IMR-90 (cell line): ENCODE results near the gene NCOA7. TPM values are rescaled to one million over a fixed set of nuclear protein-coding genes. Genes with fewer than 3 reads are reported as not detected.
A peak's percentile ranks its signal among the peaks of the same experiment; 100 is the strongest.

Source experiments
- ATAC-seq: fragments of 200-7000 bp; cut with Tn5 transposase; 2 replicates; pipeline ENCODE4 v1.9.1; 2020; ENCODE audit warnings: low read depth, mild to moderate bottlenecking, moderate library complexity
- BruUV-seq: library from RNA; stranded (reverse); fragments of 400-500 nt; replicated peaks from 2 replicates; lab custom pipeline; 2021; lab: Mats Ljungman, UMichigan
- CTCF ChIA-PET: fragments of 300-600 bp; formaldehyde crosslinking; extraction: SDS; loops from one replicate; lab custom pipeline; 2021; ENCODE audit warnings: antibody characterized with exemption; lab: Yijun Ruan, JAX
- POLR2A ChIA-PET: fragments of 300-600 bp; sonication (Branson Sonifier 250); formaldehyde crosslinking; loops from one replicate; lab custom pipeline; 2022; ENCODE audit warnings: antibody characterized with exemption; ENCODE audit not compliant: unreplicated experiment; lab: Charles Lee
- DNase-seq: peaks from one replicate; pipeline ENCODE4 v3.0.0; 2013
- H2AFZ ChIP-seq: replicated peaks from 2 replicates; pipeline ENCODE3; 2013; ENCODE audit warnings: low read length, mild to moderate bottlenecking; ENCODE audit not compliant: poor library complexity
- H2AK5ac ChIP-seq: 2 replicates; pipeline ENCODE4 v1.6.1; 2013; ENCODE audit warnings: low read depth, low read length, inconsistent platforms
- H2AK9ac ChIP-seq: replicated peaks from 2 replicates; pipeline ENCODE3; 2013; ENCODE audit warnings: mild to moderate bottlenecking, low read depth, low read length, moderate library complexity; ENCODE audit not compliant: poor library complexity
- H2BK120ac ChIP-seq: 2 replicates; pipeline ENCODE4 v1.6.1; 2013; ENCODE audit warnings: low read depth, low read length, inconsistent platforms
- H2BK15ac ChIP-seq: 3 replicates; pipeline ENCODE4 v1.6.1; 2013; ENCODE audit warnings: low read depth, low read length, inconsistent platforms
- H2BK20ac ChIP-seq: 2 replicates; pipeline ENCODE4 v1.6.1; 2013; ENCODE audit warnings: low read depth, mild to moderate bottlenecking, inconsistent platforms, low read length, moderate library complexity
- H2BK5ac ChIP-seq: 2 replicates; pipeline ENCODE4 v1.6.1; 2013; ENCODE audit warnings: mild to moderate bottlenecking, low read depth, low read length, inconsistent platforms; ENCODE audit not compliant: poor library complexity, severe bottlenecking
- H3K14ac ChIP-seq: replicated peaks from 2 replicates; pipeline ENCODE4 v1.6.1; 2013; ENCODE audit warnings: low read depth, low read length, inconsistent platforms
- H3K18ac ChIP-seq: 2 replicates; pipeline ENCODE4 v1.6.1; 2013; ENCODE audit warnings: low read depth, low read length, control low read depth
- H3K23ac ChIP-seq: 2 replicates; pipeline ENCODE4 v1.6.1; 2013; ENCODE audit warnings: low read depth, low read length, inconsistent platforms
- H3K27ac ChIP-seq: 2 replicates; pipeline ENCODE4 v1.5.1; 2013; ENCODE audit warnings: mild to moderate bottlenecking, control low read depth, low read length; ENCODE audit not compliant: insufficient read depth
- H3K27me3 ChIP-seq: 2 replicates; pipeline ENCODE4 v1.6.1; 2013; ENCODE audit warnings: low read length; ENCODE audit not compliant: control insufficient read depth, insufficient read depth
- H3K36me3 ChIP-seq: 2 replicates; pipeline ENCODE4 v1.6.1; 2013; ENCODE audit warnings: low read length, mixed read lengths; ENCODE audit not compliant: control insufficient read depth, insufficient read depth
- H3K4ac ChIP-seq: 2 replicates; pipeline ENCODE4 v1.6.1; 2013; ENCODE audit warnings: low read depth, low read length, inconsistent platforms
- H3K4me1 ChIP-seq: 2 replicates; pipeline ENCODE4 v1.6.1; 2013; ENCODE audit warnings: low read length, mixed read lengths; ENCODE audit not compliant: control insufficient read depth, insufficient read depth
- H3K4me2 ChIP-seq: 2 replicates; pipeline ENCODE4 v1.6.1; 2013; ENCODE audit warnings: low read depth, mild to moderate bottlenecking, control low read depth, low read length, moderate library complexity
- H3K4me3 ChIP-seq: 2 replicates; pipeline ENCODE4 v1.5.1; 2013; ENCODE audit warnings: low read depth, mild to moderate bottlenecking, control low read depth, low read length, moderate library complexity; ENCODE audit not compliant: insufficient read depth
- H3K56ac ChIP-seq: 2 replicates; pipeline ENCODE4 v1.6.1; 2013; ENCODE audit warnings: low read length, inconsistent platforms; ENCODE audit not compliant: insufficient read depth; ENCODE audit errors: extremely low read depth
- H3K79me1 ChIP-seq, 2 experiments: 2 replicates each; pipeline ENCODE4 v1.6.1; 2013; ENCODE audit warnings: low read length in 2 of 2, inconsistent platforms in 1 of 2, low read depth in 1 of 2
- H3K9ac ChIP-seq: 2 replicates; pipeline ENCODE4 v1.6.1; 2013; ENCODE audit warnings: low read depth, low read length, control low read depth
- H3K9me1 ChIP-seq: 2 replicates; pipeline ENCODE4 v1.6.1; 2013; ENCODE audit warnings: low read length, inconsistent platforms; ENCODE audit not compliant: insufficient read depth
- H3K9me3 ChIP-seq: 2 replicates; pipeline ENCODE4 v1.6.1; 2013; ENCODE audit warnings: low read length; ENCODE audit not compliant: control insufficient read depth, insufficient read depth
- H4K20me1 ChIP-seq: 2 replicates; pipeline ENCODE4 v1.6.1; 2013; ENCODE audit warnings: low read length, inconsistent platforms; ENCODE audit not compliant: insufficient read depth
- H4K5ac ChIP-seq: 2 replicates; pipeline ENCODE4 v1.6.1; 2013; ENCODE audit warnings: mild to moderate bottlenecking, low read depth, low read length, control low read depth
- H4K8ac ChIP-seq, 2 experiments: 2 replicates each; pipeline ENCODE4 v1.6.1; 2013; ENCODE audit warnings: low read depth in 2 of 2, low read length in 2 of 2, control low read depth in 1 of 2, inconsistent platforms in 1 of 2
- H4K91ac ChIP-seq: 2 replicates; pipeline ENCODE4 v1.6.1; 2013; ENCODE audit warnings: low read depth, low read length, inconsistent platforms; ENCODE audit not compliant: insufficient read depth
- BHLHE40 ChIP-seq: fragments of 150-350 bp; IDR thresholded peaks from 2 replicates; pipeline ENCODE4 v1.6.1; 2016; ENCODE audit warnings: mild to moderate bottlenecking, low read depth, low read length
- CEBPB ChIP-seq: IDR thresholded peaks from 2 replicates; pipeline ENCODE4 v1.6.1; 2012; ENCODE audit warnings: low read depth, low read length, improper control_type of control experiment
- CHD1 ChIP-seq: IDR thresholded peaks from 2 replicates; pipeline ENCODE4 v1.6.1; 2012; ENCODE audit warnings: low read depth, low read length, improper control_type of control experiment
- CTCF ChIP-seq: conservative IDR thresholded peaks from 2 replicates; pipeline ENCODE4 v1.5.1; 2012; ENCODE audit warnings: mild to moderate bottlenecking, low read depth, low read length, improper control_type of control experiment
- FOS ChIP-seq: fragments of 150-350 bp; IDR thresholded peaks from 2 replicates; pipeline ENCODE4 v1.6.1; 2016; ENCODE audit warnings: low read depth, low read length
- MAFK ChIP-seq: IDR thresholded peaks from 2 replicates; pipeline ENCODE4 v1.6.1; 2012; ENCODE audit warnings: low read depth, low read length, improper control_type of control experiment
- MAZ ChIP-seq: IDR thresholded peaks from 2 replicates; pipeline ENCODE4 v1.6.1; 2012; ENCODE audit warnings: low read depth, mild to moderate bottlenecking, low read length, improper control_type of control experiment, moderate library complexity, borderline replicate concordance
- MXI1 ChIP-seq: IDR thresholded peaks from 2 replicates; pipeline ENCODE4 v1.6.1; 2012; ENCODE audit warnings: low read depth, mild to moderate bottlenecking, low read length, moderate library complexity, borderline replicate concordance
- NFE2L2 ChIP-seq: fragments of 150-350 bp; IDR thresholded peaks from 2 replicates; pipeline ENCODE4 v1.6.1; 2016; ENCODE audit warnings: low read depth, mild to moderate bottlenecking, low read length
- POLR2A ChIP-seq: IDR thresholded peaks from 2 replicates; pipeline ENCODE4 v1.6.1; 2012; ENCODE audit warnings: mild to moderate bottlenecking, low read depth, low read length
- RCOR1 ChIP-seq: IDR thresholded peaks from 2 replicates; pipeline ENCODE4 v1.6.1; 2012; ENCODE audit warnings: mild to moderate bottlenecking, low read length, improper control_type of control experiment; ENCODE audit not compliant: insufficient replicate concordance
- RFX5 ChIP-seq: IDR thresholded peaks from 2 replicates; pipeline ENCODE4 v1.8.0; 2012; ENCODE audit warnings: low read depth, mild to moderate bottlenecking, low read length, moderate library complexity
- SMC3 ChIP-seq: fragments of 150-350 bp; IDR thresholded peaks from 2 replicates; pipeline ENCODE4 v1.6.1; 2016; ENCODE audit warnings: low read depth, mild to moderate bottlenecking, antibody characterized with exemption, low read length, moderate library complexity
- WGBS, 2 experiments: methylation state at CpG; one replicate each; pipeline versions ENCODE4 v1.1.5 to v1.1.7; 2013; ENCODE audit warnings: missing lambda C conversion rate in 2 of 2; ENCODE audit not compliant: insufficient read length in 1 of 2; ENCODE audit errors: extremely low coverage in 2 of 2; 5-methylcytosine and 5-hydroxymethylcytosine counted together
- dilution Hi-C: fragments of 300-500 bp; cut with HindIII; formaldehyde crosslinking; loops from one replicate; pipeline ENCODE4 v1.14.3; 2018; ENCODE audit warnings: low sequenced_read_pairs; ENCODE audit not compliant: unreplicated experiment
- in situ Hi-C: fragments of 300-500 bp; cut with MboI; formaldehyde crosslinking; loops from 3 replicates; pipeline ENCODE4 v1.14.3; 2019; ENCODE audit warnings: low sequenced_read_pairs, inconsistent platforms, mixed read lengths
- intact Hi-C: fragments of 100-400 bp; cut with micrococcal nuclease; formaldehyde crosslinking; loops from 2 replicates; pipeline ENCODE4 v1.10.0; 2022
- polyA plus RNA-seq, 3 experiments: library from polyadenylated mRNA; depleted of rRNA; stranded (reverse); fragments of >200 nt; gene quantifications; 2 replicates each; pipeline ENCODE4 v1.2.3, GENCODE V29; 2012; ENCODE audit warnings: low replicate concordance in 1 of 3
- total RNA-seq: library from RNA; depleted of rRNA; stranded (reverse); fragments of >200 nt; gene quantifications from 2 replicates; pipeline ENCODE4 v1.2.3, GENCODE V29; 2012
- TF ChIP-seq, protein P1 (sequence below): fragments of 150-350 bp; IDR thresholded peaks from 2 replicates; pipeline ENCODE4 v1.6.1; 2017; ENCODE audit warnings: mild to moderate bottlenecking, antibody characterized with exemption, low read length, low read depth
- TF ChIP-seq, protein P2 (sequence below): fragments of 150-350 bp; IDR thresholded peaks from 2 replicates; pipeline ENCODE4 v1.6.1; 2016; ENCODE audit warnings: low read depth, mild to moderate bottlenecking, low read length, moderate library complexity, borderline replicate concordance

The NCOA7 gene
- total and polyA plus RNA-seq, 2 of the 4 experiments (the other 2 are of a cell fraction), result 12.6 to 12.9 TPM

DNA sequence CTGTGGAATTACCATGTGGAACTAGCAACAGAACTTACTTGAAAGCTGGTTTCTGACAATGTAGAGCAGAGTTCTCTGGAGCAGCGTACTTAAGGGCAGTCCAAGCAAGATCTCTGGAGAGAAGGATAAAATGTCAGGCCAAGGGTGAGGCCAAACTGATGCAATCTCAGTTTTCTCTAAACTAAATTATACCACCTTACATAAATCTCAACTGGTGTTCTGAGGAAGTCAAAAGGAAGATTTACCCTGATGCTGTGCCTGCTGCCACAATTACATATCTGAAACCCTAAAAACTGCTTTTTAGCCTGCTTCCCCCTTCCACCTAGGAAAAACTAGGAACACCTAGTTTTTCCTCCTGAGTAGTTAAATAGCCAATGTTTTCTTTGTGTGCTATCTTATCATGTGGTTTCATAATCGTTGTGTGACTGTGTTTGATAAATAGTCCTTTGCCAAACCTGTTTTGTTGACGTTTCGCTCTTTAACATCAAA, 28.1 kb downstream of the NCOA7 start:
- Histone ChIP-seq H3K14ac (no peak overlapping the region), H3K23ac (peak overlapping the region; percentile 54; the same call in 1 of the 2 replicates), H3K9me1 (peaks cover 6% of the 10 kb centered on the region), H3K4ac (peak overlapping the region; percentile 55; the same call in 1 of the 2 replicates), H2AK5ac (no peak overlapping the region), H2BK20ac (peak overlapping the region; percentile 22; the same call in 1 of the 2 replicates), H2BK5ac (no peak overlapping the region), H2AFZ (no peak overlapping the region), H3K56ac (no peak overlapping the region), H2BK120ac (peak overlapping the region; percentile 60), H3K27me3 (no peaks in the 10 kb centered on the region), H3K9ac (peak overlapping the region; percentile 49; the same call in 1 of the 2 replicates), H3K4me1 (peaks cover 17% of the 10 kb centered on the region), H2BK15ac (peak overlapping the region; percentile 31; the same call in 1 of the 3 replicates), H4K91ac (peak overlapping the region; percentile 44; the same call in 1 of the 2 replicates), H3K4me3 (no peak overlapping the region), H3K79me1 (peaks cover 10 to 12% of the 10 kb centered on the region in 2 experiments; a peak in 2 of 4 replicates), H3K18ac (peak overlapping the region; percentile 17; the same call in 1 of the 2 replicates), H4K8ac (peak overlapping the region in 1 of 2 experiments; percentile 33; a peak in 2 of 4 replicates), H4K20me1 (no peaks in the 10 kb centered on the region), H3K36me3 (no peaks in the 10 kb centered on the region; the same call in none of the 2 replicates), H3K4me2 (peak overlapping the region; percentile 97), H2AK9ac (no peak overlapping the region), H4K5ac (peak overlapping the region; percentile 38), H3K27ac (peak overlapping the region; percentile 38; the same call in 1 of the 2 replicates), H3K9me3 (no peaks in the 10 kb centered on the region)
- dilution Hi-C loops (no loop called here), in situ Hi-C loops (no loop called here), intact Hi-C loops (no loop called here)
- ATAC-seq, result peak; percentile 65
- ChIA-PET POLR2A (no interaction called here), CTCF (no interaction called here)
- no peak for DNase-seq
- WGBS, 2 experiments, result no CpG with 5 or more reads among the region's 4 CpGs
- BruUV-seq, result no TSS peak
- no peak for TF ChIP-seq MAFK
- TF ChIP-seq MAZ, result no peak
- no peak for TF ChIP-seq CHD1
- TF ChIP-seq, protein P1, sequence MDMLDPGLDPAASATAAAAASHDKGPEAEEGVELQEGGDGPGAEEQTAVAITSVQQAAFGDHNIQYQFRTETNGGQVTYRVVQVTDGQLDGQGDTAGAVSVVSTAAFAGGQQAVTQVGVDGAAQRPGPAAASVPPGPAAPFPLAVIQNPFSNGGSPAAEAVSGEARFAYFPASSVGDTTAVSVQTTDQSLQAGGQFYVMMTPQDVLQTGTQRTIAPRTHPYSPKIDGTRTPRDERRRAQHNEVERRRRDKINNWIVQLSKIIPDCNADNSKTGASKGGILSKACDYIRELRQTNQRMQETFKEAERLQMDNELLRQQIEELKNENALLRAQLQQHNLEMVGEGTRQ, result no peak
- TF ChIP-seq RFX5, result no peak
- TF ChIP-seq SMC3, result no peak
- TF ChIP-seq RCOR1, result no peak
- TF ChIP-seq FOS, result no peak
- TF ChIP-seq NFE2L2, result no peak
- TF ChIP-seq BHLHE40, result no peak
- TF ChIP-seq CEBPB, result no peak
- TF ChIP-seq, protein P2, sequence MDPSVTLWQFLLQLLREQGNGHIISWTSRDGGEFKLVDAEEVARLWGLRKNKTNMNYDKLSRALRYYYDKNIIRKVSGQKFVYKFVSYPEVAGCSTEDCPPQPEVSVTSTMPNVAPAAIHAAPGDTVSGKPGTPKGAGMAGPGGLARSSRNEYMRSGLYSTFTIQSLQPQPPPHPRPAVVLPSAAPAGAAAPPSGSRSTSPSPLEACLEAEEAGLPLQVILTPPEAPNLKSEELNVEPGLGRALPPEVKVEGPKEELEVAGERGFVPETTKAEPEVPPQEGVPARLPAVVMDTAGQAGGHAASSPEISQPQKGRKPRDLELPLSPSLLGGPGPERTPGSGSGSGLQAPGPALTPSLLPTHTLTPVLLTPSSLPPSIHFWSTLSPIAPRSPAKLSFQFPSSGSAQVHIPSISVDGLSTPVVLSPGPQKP, result no peak
- TF ChIP-seq MXI1, result no peak
- no peak for TF ChIP-seq POLR2A
- TF ChIP-seq CTCF, result no peak
